ENCODE measurements around the gene DSCAML1. TPM values are rescaled to one million over a fixed set of nuclear protein-coding genes. Genes with fewer than 3 reads are reported as not detected.
A peak's percentile ranks its signal among the peaks of the same experiment; 100 is the strongest.

Gene DSCAML1
- total RNA-seq, 1 experiment from 2014 or later, result not detected

DNA sequence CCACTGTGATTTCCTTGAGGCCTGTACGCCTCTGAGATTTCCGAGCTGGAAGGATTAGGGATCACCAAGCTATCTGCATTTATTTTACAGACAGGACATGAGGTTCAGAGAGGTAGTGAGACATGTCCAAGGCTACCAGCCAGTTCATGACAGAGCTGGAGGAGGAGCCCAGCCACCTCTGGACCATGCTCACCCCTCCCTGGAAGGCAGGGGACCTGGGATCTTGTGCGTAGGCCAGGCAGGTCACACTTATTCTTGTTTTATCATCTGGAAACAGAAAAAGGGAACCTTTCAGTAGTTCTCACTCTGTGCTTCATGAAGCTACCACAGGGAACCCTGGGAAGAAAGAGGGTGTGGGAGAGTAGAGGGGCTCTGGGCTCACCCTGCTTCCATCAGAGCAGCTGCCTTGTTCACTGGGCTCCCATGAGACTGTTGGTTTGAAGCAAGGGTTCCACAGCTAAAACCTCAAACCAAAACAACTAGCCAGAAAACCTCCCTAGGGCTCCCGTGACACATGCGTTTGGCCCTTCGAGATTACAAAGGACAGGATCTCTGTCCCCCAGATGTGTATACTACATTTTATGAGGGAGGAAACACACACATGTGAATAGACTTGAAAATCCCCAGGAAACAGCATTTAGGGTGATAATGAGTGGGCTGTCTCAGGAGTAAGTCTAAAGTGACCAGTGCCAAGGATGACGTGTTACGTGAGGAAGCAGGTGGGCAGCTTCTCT lies 106.4 kb downstream of the DSCAML1 start:
- DNase-seq (ENCODE audit: low read depth), result peak; percentile 84

DNA sequence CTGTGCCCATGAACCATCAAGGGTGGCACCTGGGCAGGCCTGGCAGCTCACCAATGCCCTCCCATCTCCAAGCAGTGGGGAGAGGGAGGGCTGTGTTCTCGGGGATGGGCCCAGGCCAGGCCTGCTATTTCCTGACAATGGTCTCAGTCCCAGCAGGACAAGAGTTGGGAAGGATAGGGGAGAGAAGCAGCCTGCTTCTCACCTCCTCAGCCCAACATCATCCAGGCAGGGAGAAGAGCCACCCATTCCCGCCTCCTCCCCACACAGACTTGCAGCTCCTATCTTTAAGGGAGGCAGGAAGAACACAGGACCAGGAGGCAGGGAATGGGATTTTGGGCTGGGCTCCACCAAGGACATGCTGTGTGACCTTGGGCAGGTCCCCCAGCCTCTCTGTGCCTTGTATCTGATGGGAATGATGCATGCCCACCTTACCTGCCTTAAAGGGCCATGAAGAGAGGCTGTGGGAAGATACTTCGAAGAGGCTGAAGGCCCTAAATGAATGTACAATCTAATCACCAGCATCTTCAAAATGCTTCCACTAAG lies 108.7 kb downstream of the DSCAML1 start:
- no peak for DNase-seq (ENCODE audit: low read depth)

DNA sequence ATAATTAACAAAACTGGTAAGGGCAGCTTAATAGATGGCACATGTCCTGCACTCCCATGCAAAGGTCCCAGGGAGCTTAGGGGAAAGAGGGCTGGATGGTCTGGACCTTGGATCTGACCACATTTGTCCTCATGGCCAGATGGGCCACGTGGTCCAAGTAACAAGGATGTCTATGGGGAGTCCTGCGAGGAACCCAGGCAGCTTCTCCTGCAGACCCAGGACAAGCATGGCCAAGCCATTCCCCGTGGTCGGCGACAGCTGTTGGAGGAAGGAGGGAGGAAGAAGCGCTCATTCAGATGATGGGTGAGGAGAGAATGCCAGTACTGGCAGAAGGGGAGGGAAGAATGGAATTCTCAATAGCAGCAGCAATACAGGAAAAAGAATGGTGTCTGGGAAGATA lies 109.2 kb downstream of the DSCAML1 start:
- DNase-seq (ENCODE audit: low read depth), result no peak

DNA sequence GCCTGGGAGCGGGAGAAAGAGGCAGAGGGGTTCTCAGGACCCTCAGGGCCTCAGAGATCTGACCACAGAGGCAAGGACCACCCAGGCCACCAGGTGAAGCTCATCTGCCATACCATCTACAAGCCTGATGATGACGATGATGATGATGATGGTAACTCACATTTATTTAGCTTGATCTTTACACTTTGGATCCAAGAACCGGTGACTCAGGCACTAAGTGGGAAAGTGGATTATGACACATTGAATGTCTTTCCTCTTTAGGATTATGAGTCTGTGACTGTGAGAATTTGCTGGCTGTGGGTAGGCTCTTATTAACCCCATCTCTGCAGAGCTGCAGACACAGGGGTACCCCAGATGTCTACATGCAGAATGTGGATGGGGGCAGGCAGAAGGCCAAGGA lies 110.3 kb downstream of the DSCAML1 start:
- peak; percentile 40 for DNase-seq (ENCODE audit: low read depth)

DNA sequence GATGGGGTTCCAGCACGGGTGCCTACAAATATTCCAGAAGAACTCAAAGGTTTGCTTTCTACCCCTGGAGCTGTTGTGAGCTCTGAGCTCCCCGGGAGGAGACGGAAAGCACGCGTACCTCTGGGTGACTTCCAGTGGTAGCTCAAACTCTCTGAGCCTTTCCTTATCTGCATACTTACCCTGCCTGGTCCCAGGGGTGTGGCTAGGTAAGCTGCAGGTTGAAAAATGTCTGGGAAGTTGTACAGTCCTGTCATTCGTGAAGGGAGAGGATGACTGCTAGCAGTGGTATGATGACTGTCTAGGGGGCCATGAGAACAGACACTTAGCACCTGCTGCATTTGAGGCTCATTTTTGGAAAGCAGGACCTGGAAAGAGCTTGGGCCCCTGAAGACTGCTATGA lies 111.5 kb downstream of the DSCAML1 start:
- no peak for DNase-seq (ENCODE audit: low read depth)

DNA sequence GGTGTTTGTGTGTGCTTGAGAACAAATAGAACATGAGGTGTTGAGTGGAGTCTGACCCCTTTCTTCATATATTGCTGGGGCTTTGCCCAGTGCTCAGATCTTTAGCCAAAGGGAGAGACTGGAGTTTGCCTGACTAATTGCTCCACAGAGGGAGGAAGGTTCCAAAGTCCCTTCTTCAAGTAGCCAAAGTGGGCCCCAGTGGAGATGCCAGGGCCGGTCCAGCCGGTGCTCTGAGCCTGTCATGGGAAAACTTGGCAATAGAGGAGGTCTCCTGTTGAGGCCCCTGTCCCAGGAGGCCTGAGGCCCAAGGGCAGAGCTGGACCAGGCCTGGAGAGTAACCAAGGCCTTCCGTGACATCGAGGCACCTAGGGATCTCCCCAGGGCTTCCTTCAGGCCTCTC lies 112.3 kb downstream of the DSCAML1 start:
- no peak for DNase-seq (ENCODE audit: low read depth)

DNA sequence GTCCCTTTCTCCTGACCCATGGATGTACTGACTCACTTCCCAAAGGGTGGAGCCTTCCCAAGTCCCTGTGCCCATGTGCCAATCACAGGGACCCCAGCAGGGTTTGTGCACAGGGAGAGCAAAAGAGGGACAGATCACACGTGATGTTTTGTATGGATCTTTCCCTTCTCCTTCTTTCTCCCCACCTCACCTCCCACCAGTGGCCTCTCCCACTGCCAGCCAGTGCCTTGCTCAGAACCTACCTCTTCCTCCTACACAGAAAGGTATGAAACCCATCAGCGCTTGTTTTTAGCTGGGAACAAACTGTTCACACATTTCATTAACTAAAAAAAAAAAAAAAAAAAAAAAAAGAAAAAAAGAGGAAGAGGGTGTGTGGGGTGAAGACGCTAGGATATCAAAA lies 112.9 kb downstream of the DSCAML1 start:
- DNase-seq (ENCODE audit: low read depth), result peak; percentile 15

DNA sequence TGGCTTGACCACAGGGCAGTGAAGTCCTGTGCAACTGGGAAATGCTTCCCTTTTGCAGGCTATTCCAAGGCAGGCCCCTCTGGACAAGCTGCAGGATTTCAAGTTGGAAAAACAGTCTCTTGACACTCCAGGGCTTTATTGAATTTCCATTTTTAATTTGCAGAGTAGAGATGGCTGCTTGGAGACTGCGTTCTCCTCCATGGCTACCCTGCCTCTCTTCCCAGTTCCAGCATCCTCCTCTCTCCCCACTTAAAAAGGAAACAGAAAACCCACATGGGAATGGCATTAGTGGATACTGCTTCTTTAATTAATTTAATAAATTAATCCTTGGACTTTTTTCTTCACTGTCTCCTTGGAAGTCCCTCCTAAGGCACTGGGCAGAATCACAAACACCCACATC lies 115.6 kb downstream of the DSCAML1 start:
- DNase-seq (ENCODE audit: low read depth), result no peak

DNA sequence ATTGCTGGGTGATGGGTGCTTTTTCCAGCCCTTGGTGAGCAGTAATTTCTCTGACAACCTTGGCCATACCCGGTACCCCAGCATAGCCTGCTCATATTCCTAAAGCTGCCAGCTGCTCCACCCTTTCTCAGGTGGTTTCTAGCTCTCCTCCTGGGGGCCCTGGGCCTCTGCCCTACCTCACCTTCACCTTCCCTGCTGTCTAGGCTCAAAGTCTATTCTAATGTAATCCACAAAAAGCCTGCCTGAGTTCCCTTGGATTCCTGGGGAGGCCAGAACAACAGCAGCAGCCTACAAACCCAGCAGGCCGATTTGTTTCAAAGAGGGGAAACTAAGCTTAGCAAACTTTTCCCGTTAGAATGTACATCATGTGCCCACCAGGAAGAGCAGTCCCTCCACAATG lies 117.6 kb downstream of the DSCAML1 start:
- DNase-seq (ENCODE audit: low read depth), result no peak

DNA sequence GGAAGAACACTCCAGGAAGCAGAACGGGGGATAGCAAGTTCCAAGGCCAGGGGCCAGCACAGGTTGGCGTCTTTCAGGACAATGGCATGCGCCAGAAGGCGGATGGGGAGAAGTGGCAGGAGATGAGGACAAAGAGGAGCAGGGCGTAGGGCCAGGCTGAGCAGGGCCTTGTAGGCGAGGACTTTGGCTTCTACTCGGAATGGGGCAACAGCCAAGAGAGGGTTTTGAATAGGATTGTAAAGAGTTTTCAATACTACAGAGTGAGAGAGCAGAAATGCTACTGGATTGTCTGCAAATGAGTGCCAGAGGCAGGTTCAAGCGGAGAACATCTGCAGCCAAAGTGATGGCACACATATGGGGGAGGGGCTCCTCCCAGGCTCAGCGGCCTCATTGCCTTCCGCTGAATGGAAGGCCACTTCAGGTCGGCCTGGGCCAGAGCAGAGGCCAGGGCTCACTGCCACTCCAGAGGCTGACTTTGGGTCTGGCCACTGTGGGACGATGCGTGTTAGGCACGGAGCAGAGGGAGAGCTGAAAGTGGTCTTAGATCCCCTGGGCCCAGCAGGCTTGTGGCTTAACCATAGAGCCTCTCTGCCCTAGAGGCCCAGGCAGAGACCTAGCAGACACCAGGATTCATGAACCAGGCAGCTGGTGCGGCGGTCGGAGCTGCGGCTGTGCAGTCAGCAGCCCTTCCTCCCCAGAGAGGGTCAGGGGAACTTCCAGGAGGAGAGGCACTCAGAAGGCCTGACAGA lies 118.2 kb downstream of the DSCAML1 start:
- DNase-seq (ENCODE audit: low read depth), result no peak

DNA sequence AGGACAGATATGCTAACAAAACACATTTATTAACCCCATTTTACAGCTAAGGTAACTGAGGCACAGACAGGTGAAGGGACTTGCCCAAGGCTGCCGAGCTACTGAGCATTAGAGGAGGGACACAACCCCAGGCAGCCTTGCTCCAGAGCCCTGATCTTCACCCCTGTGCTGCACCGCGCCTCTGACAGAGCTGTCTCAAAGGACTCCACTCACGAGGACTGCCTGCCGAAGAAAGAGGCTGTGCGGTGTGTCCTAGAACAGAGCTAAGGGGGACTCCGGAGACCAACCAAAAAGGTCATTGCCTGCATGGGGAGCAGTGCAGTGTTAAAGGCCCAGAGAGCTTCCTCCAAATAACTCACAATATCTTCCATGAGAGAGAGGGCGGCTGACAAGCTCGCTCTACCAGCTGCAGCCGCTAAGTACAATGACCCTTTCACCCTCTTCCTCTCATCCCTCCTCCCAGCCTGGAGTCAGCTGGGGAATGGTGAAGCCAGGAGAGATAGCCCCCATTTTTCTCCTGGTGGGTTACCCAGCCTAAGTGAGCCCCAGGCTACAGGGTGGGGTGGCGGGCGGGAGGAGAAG lies 119.2 kb downstream of the DSCAML1 start:
- no peak for DNase-seq (ENCODE audit: low read depth)

DNA sequence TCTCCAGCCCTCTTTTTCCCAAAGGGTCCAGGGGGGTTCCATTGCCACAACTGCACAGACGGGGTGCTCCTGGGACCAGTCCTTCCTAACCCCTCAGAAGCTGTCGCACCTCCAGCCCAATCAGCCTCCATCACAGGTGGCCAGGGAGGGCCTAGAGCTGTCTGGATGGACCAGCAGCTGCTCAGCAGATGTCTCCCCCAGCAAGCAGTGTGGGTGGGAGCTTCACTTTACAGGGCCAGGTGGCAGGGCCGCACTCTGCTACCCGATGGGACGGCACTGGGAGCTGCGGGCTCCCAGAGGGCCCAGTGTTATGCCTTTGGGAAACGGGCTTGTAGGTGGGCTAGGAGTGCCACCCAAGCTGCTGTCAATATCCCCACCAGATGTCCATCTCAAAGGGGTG lies 120.5 kb downstream of the DSCAML1 start:
- DNase-seq (ENCODE audit: low read depth), result no peak

DNA sequence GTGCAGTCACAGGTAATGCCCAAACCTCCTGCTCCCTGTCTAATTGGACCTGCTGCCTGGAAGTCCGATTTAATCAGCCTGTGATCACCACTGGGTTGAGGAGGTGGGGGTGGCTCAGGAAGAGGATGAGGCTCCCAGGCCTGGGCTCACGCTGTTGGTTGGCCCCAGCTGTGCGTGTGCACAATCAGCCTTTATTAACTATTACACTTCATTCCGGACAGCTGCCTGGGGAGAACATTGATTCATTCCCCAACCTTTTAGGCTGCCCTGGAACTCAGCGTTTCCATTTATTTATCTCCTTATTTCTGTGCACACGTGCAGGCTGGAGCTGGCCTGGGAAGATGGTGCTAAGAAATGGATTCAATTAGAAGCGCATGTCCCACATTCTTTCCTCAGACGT lies 123.4 kb downstream of the DSCAML1 start:
- DNase-seq (ENCODE audit: low read depth), result no peak

DNA sequence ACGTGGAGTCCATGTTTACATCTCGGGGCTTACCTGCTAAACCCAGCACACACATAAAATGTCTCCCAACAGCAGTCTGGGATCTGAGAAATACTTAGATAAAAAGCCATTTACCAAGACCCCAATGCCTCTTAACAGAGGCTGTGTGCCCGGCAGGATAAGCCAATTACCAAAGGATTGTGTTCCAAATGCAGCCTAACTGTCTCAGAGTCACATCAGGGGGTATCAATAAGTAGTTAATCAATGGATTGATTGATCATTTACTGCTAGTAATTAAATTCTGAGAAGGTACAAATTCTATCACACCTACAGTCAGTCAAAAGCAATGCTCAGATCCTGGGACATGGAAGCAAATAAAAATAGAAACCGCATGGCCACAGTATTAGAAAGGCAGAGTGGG lies 125.6 kb downstream of the DSCAML1 start:
- no peak for DNase-seq (ENCODE audit: low read depth)

DNA sequence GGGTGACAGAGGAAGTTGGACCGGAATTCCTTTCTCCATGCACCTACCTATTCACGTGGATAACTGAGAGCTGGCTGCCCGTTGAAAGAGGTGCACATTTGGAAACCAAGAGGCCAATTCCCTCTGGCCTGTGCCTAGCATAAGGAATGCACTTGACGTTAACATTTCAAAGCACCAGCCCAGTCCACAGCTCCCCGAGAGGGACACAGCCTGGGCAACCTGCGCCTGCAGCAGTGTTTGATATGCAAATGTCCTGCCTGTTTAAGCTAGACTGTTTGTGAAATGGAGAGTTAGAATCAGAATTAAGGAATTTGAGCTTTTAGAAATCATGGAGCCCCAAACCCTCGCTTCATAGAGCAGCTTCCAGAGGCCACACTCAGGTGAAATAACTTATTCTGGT lies 126.1 kb downstream of the DSCAML1 start:
- DNase-seq (ENCODE audit: low read depth), result no peak

DNA sequence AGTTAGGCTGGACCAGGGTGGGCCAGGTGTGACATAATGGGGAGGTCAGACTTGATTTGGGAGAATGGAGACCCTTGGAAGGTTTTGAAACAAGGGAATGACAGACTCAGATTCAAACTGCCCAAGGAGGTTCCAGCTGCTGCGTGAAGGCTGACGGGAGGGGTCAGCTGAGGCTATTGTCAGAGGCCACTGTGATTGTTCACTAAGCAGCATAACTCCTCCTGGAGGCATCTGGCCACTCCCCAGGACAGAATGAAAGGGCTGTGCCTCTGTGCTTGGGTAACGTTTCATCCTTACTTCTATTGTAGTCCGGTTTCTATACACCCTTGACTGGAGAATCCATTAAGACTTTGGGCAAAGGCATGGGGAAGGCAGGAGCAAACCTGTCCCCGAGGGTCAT lies 126.6 kb downstream of the DSCAML1 start:
- no peak for DNase-seq (ENCODE audit: low read depth)

DNA sequence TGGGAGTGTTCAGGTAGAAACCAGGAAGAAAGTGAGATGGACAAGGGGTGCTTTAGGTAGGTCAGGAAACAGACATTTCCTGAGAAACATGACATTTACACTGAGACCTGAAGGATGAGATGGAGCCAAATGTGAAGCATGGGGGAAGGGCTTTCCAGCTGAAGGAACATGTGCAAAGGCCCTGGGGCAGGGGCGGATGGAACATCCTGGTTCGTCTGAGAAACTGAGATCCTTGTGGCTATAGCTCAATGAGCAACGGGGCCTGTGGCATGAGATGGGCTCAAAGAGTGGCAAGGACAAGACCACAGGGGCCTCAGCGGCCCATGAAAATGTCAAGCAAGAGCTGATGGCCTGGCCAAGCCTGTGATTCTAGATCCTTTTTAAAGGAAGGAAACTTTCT lies 127.4 kb downstream of the DSCAML1 start:
- no peak for DNase-seq (ENCODE audit: low read depth)

DNA sequence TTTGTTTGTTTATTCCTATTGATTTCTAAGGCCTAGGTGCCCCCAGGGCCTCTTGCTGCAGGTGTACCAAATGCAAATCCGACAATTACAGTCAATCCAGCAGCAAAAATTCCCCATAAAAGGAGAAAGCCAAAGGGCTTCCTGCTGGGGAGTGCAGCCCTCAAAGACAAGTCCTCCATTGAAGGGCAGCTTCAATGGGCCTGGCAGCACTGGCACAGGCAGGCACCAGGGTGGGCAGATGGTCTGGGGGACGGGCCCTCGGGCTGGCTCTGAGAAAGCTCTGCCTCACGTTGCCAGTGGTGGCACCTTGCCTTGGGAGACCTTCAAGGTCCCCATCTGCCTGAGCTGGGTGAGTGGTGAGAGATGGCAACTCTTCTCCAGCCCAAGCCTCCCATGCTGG lies 128.0 kb downstream of the DSCAML1 start:
- no peak for DNase-seq (ENCODE audit: low read depth)

DNA sequence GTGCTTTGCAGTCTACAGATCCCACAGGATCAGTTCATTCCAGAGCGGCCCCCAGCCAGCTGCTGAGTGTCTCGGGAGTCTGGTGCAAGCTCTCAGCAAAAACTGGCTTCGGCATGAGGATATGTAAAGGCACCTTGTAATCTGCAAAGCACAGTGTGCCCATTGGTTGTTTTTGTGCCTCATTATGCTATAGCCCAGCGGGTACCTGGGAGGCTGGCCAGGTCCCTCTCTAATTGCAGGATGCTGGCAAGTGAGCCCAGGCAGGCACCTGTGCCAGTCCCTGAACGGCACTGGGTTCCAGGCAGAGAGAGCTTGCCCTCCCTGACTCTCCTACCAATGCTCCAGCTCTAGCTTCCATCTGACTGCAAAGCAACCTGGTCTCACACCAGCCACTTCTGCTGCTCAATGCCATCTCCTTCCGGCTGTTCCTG lies 128.7 kb downstream of the DSCAML1 start:
- DNase-seq (ENCODE audit: low read depth), result no peak

DNA sequence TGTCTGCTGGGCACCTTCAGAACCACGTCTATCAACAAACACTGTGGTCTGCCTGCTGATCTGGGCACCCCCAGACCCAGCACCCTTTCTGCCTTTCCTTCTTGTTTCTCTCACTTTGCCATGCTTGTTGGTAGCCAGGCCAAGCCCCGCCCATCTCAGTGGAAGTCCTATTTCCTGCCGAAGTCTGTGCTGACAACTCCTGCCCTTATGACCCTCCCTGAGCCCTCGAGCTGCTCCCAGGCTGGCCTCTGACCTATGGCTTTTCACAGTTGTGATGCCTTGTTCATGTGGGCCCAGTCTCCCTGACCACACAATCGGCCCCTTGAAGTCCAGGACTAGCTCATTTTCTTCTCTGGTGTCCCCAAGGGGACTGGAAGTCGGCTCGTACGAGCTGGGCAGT lies 132.1 kb downstream of the DSCAML1 start:
- no peak for DNase-seq (ENCODE audit: low read depth)

DNA sequence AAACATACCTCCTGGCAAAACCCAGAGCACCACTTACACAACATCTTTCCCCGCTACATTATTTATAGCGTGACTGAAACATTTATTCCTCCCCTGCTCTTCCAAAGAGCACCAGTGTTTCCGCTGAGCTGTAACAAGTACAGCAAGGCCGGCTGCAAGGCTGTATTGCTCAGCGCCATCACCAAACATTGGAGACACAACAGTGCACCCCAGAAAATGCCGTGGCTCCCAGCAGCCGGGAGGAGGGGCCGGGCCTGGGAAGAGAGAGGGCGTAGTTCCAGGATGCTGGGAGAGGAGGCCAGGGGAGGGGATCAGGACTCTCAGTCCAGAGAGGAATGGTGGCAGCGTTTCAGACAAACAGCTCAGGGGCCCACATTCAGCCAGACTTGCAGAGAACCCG lies 133.2 kb downstream of the DSCAML1 start:
- no peak for DNase-seq (ENCODE audit: low read depth)

DNA sequence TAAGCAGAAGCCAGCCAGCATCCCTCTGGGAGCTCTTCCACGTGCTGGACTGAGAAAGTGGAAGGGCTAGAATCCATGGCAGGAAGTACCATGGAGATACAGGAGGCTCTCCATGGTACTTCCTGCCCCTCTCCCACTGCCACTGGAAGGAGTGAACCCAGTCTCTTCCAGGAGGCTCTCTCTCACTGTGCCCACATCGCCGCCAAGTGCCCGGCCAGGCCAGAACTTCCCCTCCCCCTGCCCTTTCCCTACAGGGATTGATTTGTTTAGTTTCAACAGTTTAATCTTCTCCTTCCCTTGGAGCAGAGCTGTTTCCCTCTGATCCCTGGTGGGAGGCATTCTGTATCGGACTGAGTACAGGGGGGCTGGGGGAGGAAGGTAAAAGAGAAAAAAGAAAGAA lies 133.6 kb downstream of the DSCAML1 start:
- no peak for DNase-seq (ENCODE audit: low read depth)
